GM12892 (cell line): ENCODE data around the gene URAD.
"Not testable (repeated sequence)": the region's sequence is repeated elsewhere in the genome, so short reads cannot be mapped to it uniquely, and the experiment has no call there.

Experiments
- DNase-seq: peaks from one replicate; pipeline ENCODE4 v3.0.0; 2011; ENCODE audit not compliant: insufficient read length
- FAIRE-seq: peaks from 2 replicates; lab custom pipeline; 2011; peaks lifted over from hg19 to GRCh38; lab: Jason Lieb, UNC
- POLR2A ChIP-seq: IDR thresholded peaks from 2 replicates; pipeline ENCODE4 v1.6.1; 2011; ENCODE audit warnings: low read depth, low read length, control low read depth
- POLR2AphosphoS5 ChIP-seq: IDR thresholded peaks from 2 replicates; pipeline ENCODE4 v1.6.1; 2011; ENCODE audit warnings: low read depth, low read length, control low read depth
- TAF1 ChIP-seq: IDR thresholded peaks from 2 replicates; pipeline ENCODE4 v1.6.1; 2011; ENCODE audit warnings: low read depth, mild to moderate bottlenecking, control low read depth, low read length, borderline replicate concordance

Gene URAD

GRCh38 chr13:27967203-27967735 lies 21.2 kb downstream of the URAD start:
- no peak for FAIRE-seq

GRCh38 chr13:27966641-27967202 lies 21.8 kb downstream of the URAD start:
- DNase-seq (no peak), FAIRE-seq (no peak)
- TF ChIP-seq POLR2A (no peak), POLR2AphosphoS5 (no peak), TAF1 (no peak)

More at GRCh38 chr13:27967203-27967735, 21.2 kb downstream of the URAD start:
- no peak for DNase-seq
- TF ChIP-seq POLR2A, result no peak
- no peak for TF ChIP-seq POLR2AphosphoS5

DNA sequence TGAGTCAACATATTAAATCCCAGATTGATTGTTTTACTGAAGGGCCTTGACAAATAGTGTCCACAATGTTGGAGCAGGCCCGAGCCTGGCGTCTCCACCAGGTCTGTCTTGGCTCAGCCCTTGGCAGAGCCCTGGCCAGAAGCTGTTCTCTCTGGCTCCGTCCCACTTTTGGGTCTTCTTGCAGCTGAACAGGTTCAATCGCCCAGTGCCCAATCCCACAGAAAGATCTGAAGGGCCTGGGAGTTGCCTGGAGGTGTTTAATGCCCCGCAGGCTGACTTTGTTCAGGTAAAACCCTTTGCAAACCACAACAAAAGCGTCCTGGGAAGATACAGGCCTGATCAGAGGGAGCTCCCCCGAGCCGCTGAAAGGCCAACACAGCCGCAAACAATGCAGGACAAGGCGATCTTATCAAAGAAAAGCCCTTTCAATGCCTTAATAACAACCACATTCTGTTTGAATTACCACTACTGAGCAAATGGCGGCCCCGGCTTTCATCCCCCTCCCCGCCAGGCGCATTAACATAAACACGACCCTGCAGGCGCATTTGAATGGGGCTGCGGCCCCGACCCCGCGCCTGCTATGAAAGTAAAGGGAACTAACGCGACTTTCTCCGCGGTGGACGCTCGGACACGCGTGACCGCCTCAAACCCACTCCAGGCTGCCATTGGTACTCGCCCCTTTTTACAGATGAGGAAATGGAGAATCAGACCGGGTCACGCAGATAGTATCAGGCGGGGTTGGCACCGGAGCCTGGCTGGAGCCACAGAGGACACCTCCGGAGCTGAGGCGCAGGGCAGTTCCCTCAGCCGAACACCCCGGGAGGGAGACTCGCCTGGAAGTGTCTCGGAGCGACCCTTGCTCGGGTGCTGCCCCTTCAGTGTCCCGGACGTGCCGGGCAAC lies 22.5 kb downstream of the URAD start:
- TF ChIP-seq TAF1 (no peak), POLR2AphosphoS5 (no peak), POLR2A (no peak)
- DNase-seq, result no peak
- FAIRE-seq, result no peak

DNA sequence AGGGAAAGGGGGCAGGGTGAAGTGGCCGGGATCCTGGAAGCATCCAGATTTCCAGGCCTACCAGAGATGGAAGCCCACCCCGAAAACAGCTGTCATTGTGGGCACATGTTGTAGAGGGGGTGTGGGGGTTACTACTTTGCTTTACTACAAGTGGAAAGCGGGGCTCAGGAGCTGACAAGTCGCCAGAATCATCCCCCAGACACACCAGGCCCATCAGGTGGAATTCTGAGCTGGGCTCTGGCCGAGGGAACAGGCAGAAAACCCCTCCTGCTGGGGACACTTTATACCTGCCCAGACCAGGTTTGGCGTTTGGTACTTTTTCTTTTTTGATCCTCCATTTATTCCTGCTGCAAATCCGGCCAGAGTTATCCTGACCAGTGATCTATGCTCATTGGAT lies 23.2 kb downstream of the URAD start:
- TF ChIP-seq TAF1, result no peak
- no peak for TF ChIP-seq POLR2AphosphoS5
- no peak for TF ChIP-seq POLR2A
- no peak for DNase-seq
- FAIRE-seq, result no peak

DNA sequence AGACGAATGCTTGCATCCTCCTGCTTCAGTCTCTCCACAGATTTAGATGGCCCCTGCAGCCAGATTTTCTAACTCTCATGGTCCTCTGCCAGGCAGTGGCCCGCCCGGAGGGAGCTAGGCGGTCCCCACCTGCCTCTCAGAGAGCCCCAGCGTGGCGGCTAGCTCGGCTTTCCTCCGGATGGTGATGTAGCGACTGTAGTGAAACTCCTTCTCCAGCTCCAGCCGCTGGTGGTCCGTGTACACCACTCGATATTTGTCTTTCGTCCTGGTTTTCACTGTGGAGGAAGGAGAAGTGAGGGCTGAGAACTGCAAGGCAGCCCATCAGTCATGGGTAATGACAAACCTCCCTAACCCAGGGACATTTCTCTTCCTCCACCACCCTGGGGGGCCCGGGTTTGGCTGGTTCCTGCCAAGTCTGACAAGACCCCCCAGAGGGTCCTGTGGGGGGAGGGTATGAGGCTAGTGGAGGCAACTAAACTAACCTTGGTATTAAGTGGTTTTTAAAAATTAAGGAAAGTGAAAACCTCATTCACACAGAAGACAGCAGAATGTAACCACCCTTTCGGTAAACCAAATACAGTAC lies 23.7 kb downstream of the URAD start:
- FAIRE-seq (no peak), DNase-seq (no peak)
- TF ChIP-seq POLR2A (no peak), POLR2AphosphoS5 (no peak), TAF1 (no peak)

DNA sequence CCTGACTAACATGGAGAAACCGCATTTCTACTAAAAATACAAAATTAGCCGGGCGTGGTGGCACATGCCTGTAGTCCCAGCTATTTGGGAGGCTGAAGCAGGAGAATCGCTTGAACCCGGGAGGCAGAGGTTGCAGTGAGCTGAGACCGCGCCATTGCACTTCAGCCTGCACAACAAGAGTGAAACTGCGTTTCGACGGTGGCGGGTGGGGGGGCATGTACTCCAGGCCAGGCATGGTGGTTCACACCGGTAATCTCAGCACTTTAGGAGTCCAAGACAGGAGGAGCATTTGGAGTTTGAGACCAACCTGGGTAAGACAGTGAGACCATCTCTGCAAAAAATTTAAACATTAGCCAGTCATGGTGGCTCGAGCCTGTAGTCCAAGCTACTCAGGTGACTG lies 24.3 kb downstream of the URAD start:
- not testable (repeated sequence) for DNase-seq, FAIRE-seq

- no peak for FAIRE-seq
- no peak for DNase-seq
- TF ChIP-seq TAF1, result no peak
- no peak for TF ChIP-seq POLR2AphosphoS5
- TF ChIP-seq POLR2A, result no peak
Measured at GRCh38 chr13:27963491-27963890, 25.0 kb downstream of the URAD start.

DNA sequence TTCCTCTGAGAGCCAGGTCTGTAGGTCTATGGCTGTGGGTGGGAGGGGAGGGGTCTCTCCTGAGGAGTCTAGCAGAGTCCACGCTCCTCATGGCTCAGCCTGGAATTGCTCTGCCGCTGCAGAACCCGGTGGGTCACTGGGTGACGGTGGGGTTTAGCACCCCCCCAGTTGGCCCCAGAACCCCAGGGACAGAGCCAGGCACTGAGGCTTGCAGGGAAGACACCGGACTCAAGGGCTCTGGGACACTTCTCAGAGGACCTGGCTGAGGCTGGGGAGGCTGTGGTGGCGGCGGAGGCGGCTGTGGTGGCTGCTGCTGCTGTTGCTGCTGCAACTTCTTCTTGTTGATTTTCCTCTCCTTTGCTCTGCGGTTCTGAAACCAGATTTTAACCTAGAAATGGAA lies 25.5 kb downstream of the URAD start:
- TF ChIP-seq TAF1, result no peak
- no peak for TF ChIP-seq POLR2AphosphoS5
- TF ChIP-seq POLR2A, result no peak
- DNase-seq, result no peak
- FAIRE-seq, result no peak

- no peak for TF ChIP-seq POLR2A
- no peak for TF ChIP-seq TAF1
- TF ChIP-seq POLR2AphosphoS5, result no peak
- no peak for DNase-seq
- no peak for FAIRE-seq
Measured at GRCh38 chr13:27962128-27962841, 26.2 kb downstream of the URAD start.

DNA sequence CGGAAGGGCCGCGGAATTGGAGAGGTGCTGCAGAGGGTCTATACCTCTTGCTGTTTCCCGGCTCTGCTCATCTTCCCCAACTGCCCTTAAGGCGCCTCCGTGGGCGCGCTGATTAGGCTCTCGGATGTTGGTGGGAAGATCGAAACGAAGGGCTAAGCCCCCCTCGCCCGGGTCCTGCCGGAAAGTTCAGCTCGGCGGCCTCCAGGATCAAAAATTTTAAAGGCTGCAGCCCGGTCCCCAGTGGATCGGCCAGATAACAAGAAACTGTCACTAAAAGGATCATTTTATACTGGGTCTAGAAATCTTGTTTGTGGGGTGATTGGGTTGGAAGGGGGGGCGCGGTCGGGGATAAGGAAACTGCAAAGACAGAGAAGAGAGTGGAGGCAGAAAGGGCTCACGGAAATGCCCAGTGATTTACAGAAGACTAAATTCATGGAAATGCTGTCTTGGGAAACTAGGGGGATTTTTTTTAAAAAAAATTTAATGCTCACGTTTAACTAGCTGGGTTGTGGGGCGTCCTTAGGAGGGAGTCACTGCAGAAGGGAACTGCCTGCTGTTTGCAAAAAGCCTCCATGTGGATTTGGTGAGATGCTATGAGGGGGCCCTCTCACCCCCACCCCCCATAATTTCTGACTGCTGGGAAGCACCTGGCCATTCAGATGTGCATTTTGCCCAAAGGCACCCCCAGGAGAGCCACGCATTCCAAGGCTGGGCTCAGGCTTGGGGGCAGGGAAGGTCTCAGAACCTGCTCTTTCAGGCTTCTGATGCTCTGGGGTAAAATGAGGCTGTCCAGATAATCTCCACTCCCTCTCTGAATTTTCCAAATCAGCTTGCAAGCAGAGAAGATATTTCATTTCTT lies 27.0 kb downstream of the URAD start:
- FAIRE-seq (no peak), DNase-seq (no peak)
- no peak for TF ChIP-seq TAF1
- TF ChIP-seq POLR2AphosphoS5, result no peak
- no peak for TF ChIP-seq POLR2A
